COLO668 (cell line): ENCODE data around the gene KLF15.

Source experiments
- DNase-seq: peaks from one replicate; lab custom pipeline; 2025; ENCODE audit not compliant: unreplicated experiment; lab: John Stamatoyannopoulos, UW

Gene KLF15

GRCh38 chr3:126307591-126308393, 49.4 kb downstream of the KLF15 start:
- no peak for DNase-seq

- no peak for DNase-seq
Measured at GRCh38 chr3:126306888-126307482, 50.2 kb downstream of the KLF15 start.

- no peak for DNase-seq
Measured at GRCh38 chr3:126306397-126306796, 50.8 kb downstream of the KLF15 start.

GRCh38 chr3:126305427-126305826, 51.8 kb downstream of the KLF15 start:
- no peak for DNase-seq

- no peak for DNase-seq
Measured at GRCh38 chr3:126304704-126305103, 52.5 kb downstream of the KLF15 start.

GRCh38 chr3:126304291-126304690, 52.9 kb downstream of the KLF15 start:
- DNase-seq, result no peak

- no peak for DNase-seq
Measured at GRCh38 chr3:126303272-126303671, 53.9 kb downstream of the KLF15 start.

GRCh38 chr3:126300761-126301481, 56.3 kb downstream of the KLF15 start:
- no peak for DNase-seq

GRCh38 chr3:126300001-126300760, 57.0 kb downstream of the KLF15 start:
- DNase-seq, result no peak

GRCh38 chr3:126295407-126295939, 61.7 kb downstream of the KLF15 start:
- DNase-seq, result no peak

- DNase-seq, result no peak
Measured at GRCh38 chr3:126294211-126294808, 62.9 kb downstream of the KLF15 start.

GRCh38 chr3:126293370-126294082, 63.7 kb downstream of the KLF15 start:
- no peak for DNase-seq
